Kidney (tissue), 14 donors: ENCODE measurements around the gene GNAI3. TPM values are rescaled to one million over a fixed set of nuclear protein-coding genes. Genes with fewer than 3 reads are reported as not detected.

Experiments
- DNase-seq, 5 donors: peaks; one replicate each; pipeline ENCODE4 v3.0.0-alpha.2; 2013 to 2020
- FAIRE-seq: peaks from 2 replicates; lab custom pipeline; 2012; peaks lifted over from hg19 to GRCh38; lab: Jason Lieb, UNC
- H3K27ac ChIP-seq, 2 donors: one replicate each; pipeline ENCODE4 v1.7.0; 2013; ENCODE audit warnings: low read depth in 2 of 2, low read length in 2 of 2, inconsistent platforms in 1 of 2
- H3K27me3 ChIP-seq: one replicate; pipeline ENCODE4 v1.7.1; 2013; ENCODE audit warnings: low read length, inconsistent platforms; ENCODE audit not compliant: control insufficient read depth, insufficient read depth
- H3K36me3 ChIP-seq, 3 donors: one replicate each; pipeline versions ENCODE4 v1.7.0 to v1.7.1; 2013; ENCODE audit warnings: low read length in 3 of 3, control low read depth in 1 of 3, inconsistent platforms in 1 of 3; ENCODE audit not compliant: insufficient read depth in 3 of 3, control insufficient read depth in 2 of 3
- H3K4me1 ChIP-seq, 3 donors: one replicate each; pipeline versions ENCODE4 v1.7.0 to v1.7.1; 2013; ENCODE audit warnings: low read length in 3 of 3, inconsistent platforms in 1 of 3, low read depth in 1 of 3; ENCODE audit not compliant: control insufficient read depth in 2 of 3, insufficient read depth in 2 of 3
- H3K4me3 ChIP-seq, 3 donors: one replicate each; pipeline versions ENCODE4 v1.7.0 to v1.8.1; 2013; ENCODE audit warnings: low read length in 3 of 3, control low read depth in 1 of 3, inconsistent platforms in 1 of 3
- H3K9ac ChIP-seq, 3 donors: one replicate each; pipeline versions ENCODE4 v1.7.0 to v1.7.1; 2013; ENCODE audit warnings: low read length in 3 of 3, control low read depth in 1 of 3, inconsistent platforms in 1 of 3
- H3K9me3 ChIP-seq, 3 donors: one replicate each; pipeline versions ENCODE4 v1.7.0 to v1.7.1; 2013; ENCODE audit warnings: low read length in 3 of 3, control low read depth in 1 of 3, inconsistent platforms in 1 of 3; ENCODE audit not compliant: control insufficient read depth in 2 of 3, insufficient read depth in 1 of 3
- CTCF ChIP-seq: IDR thresholded peaks from 3 replicates; pipeline ENCODE4 v1.5.1; 2012; ENCODE audit warnings: mild to moderate bottlenecking, moderate library complexity, borderline replicate concordance; ENCODE audit not compliant: insufficient read depth; ENCODE audit errors: extremely low read depth
- intact Hi-C: fragments of 100-400 bp; cut with DNase I; formaldehyde crosslinking; loops from one replicate; pipeline ENCODE4 v1.11.1; 2022
- polyA plus RNA-seq: library from polyadenylated mRNA; stranded (reverse); fragments of 350-450 nt; fragmentation: Illumina TruSeq; extraction: RNeasy Lipid Tissue Mini Kit (QIAGEN cat#74804); gene quantifications from one replicate; pipeline ENCODE4 v1.2.3, GENCODE V29; 2014; ENCODE audit warnings: low read depth, low replicate concordance; ENCODE audit not compliant: insufficient read depth
- total RNA-seq: library from RNA; stranded (reverse); fragmentation: NEBNext Ultra II Directional; extraction: Animal tissue kit (Norgen Biotek cat#: 25700); gene quantifications from one replicate; pipeline ENCODE4 v1.2.1, GENCODE V29; 2021
- donor health status: control.
- donor health status: control.
- donor health status: control.
- donor health status: control.
- donor health status: control.
- donor health status: DM: yes; HTN: yes; CAD: no.
- donor health status: Normal renal cell carcinoma (clear cell type).

GNAI3 gene
- total and polyA plus RNA-seq, 2 donors from 2014 or later: 4.2 to 8.0 TPM

- Histone ChIP-seq H3K4me1 (peaks cover 0 to 17% (median 4%) of the 10 kb centered on the region in 3 donors), H3K36me3 (peaks cover 0 to 5% (median 3%) of the 10 kb centered on the region in 3 donors), H3K27ac (no peak overlapping the region), H3K9me3 (no peaks in the 10 kb centered on the region), H3K27me3 (no peaks in the 10 kb centered on the region), H3K9ac (peak overlapping the region in 1 of 3 donors; percentile 10), H3K4me3 (no peak overlapping the region)
- TF ChIP-seq CTCF: no peak
- no peak for DNase-seq
- no peak for FAIRE-seq
- intact Hi-C loops: no loop called here
Measured at GRCh38 chr1:109653306-109653705, 104.9 kb downstream of the GNAI3 start.

GRCh38 chr1:109654519-109654918 lies 106.1 kb downstream of the GNAI3 start:
- Histone ChIP-seq H3K27me3 (no peaks in the 10 kb centered on the region), H3K36me3 (peaks cover 0 to 6% (median 3%) of the 10 kb centered on the region in 3 donors), H3K4me1 (peaks cover 0 to 20% (median 8%) of the 10 kb centered on the region in 3 donors), H3K9me3 (no peaks in the 10 kb centered on the region), H3K27ac (no peak overlapping the region), H3K9ac (no peak overlapping the region), H3K4me3 (no peak overlapping the region)
- FAIRE-seq: no peak
- TF ChIP-seq CTCF: no peak
- intact Hi-C loops: no loop called here
- no peak for DNase-seq

GRCh38 chr1:109655615-109656519 lies 107.5 kb downstream of the GNAI3 start, which contains the start of gene GSTM4:
Gene GSTM4 (plus strand): TSS chr1:109656099. CDS start chr1:109656390, 291 bp downstream.
- peaks cover 0 to 15% (median 3%) of the 10 kb centered on the region in 3 donors for H3K36me3 ChIP-seq
- intact Hi-C loops: no loop called here
- TF ChIP-seq CTCF: peak; percentile 12
- peaks cover 0 to 27% (median 12%) of the 10 kb centered on the region in 3 donors for H3K4me1 ChIP-seq
- no peak for FAIRE-seq
- peak; percentile 90 to 95 (median 93) for DNase-seq
- H3K27me3 ChIP-seq: no peaks in the 10 kb centered on the region
- peak within 1 kb of the TSS; percentile 92 to 94 for H3K27ac ChIP-seq
- peak within 1 kb of the TSS; percentile 72 to 95 (median 91) for H3K9ac ChIP-seq
- no peaks in the 10 kb centered on the region for H3K9me3 ChIP-seq
- peak within 1 kb of the TSS; percentile 74 to 95 (median 90) for H3K4me3 ChIP-seq
